K562 (cell line): Measurements from ENCODE around the gene HOXD9. TPM values are rescaled to one million over a fixed set of nuclear protein-coding genes. Genes with fewer than 3 reads are reported as not detected.

Experiments used
- ATAC-seq: fragments of 200-7000 bp; cut with Tn5 transposase; 3 replicates; pipeline ENCODE4 v1.9.1; 2020; ENCODE audit warnings: moderate library complexity
- BruUV-seq: library from RNA; stranded (reverse); fragments of 400-500 nt; replicated peaks from 2 replicates; lab custom pipeline; 2021; lab: Mats Ljungman, UMichigan
- CTCF ChIA-PET: fragments of 300-600 bp; formaldehyde crosslinking; extraction: SDS; loops from one replicate; lab custom pipeline; 2021; ENCODE audit warnings: low intra/inter-chr PET ratio; lab: Yijun Ruan, JAX
- POLR2A ChIA-PET: fragments of 300-600, 350-650 bp; sonication (Branson Sonifier 250); formaldehyde crosslinking; extraction: SDS; loops from one replicate; lab custom pipeline; 2021; ENCODE audit warnings: antibody characterized with exemption, inconsistent platforms; lab: Yijun Ruan, JAX
- DNase-seq, 4 experiments: peaks; one replicate each; pipeline versions ENCODE4 v3.0.0 to v3.0.0-alpha.2; 2011 to 2018; ENCODE audit warnings: low spot score in 3 of 4, mixed read lengths in 3 of 4; ENCODE audit errors: extremely low read depth in 1 of 4
- FAIRE-seq: peaks from 2 replicates; lab custom pipeline; 2011; peaks lifted over from hg19 to GRCh38; lab: Jason Lieb, UNC
- H2AFZ ChIP-seq: 2 replicates; pipeline ENCODE4 v1.6.0; 2011; ENCODE audit warnings: low read depth, low read length, control low read depth, inconsistent platforms
- H3K27ac ChIP-seq: fragments of 200-600 bp; 3 replicates; pipeline ENCODE4 v1.8.0; 2011; ENCODE audit warnings: low read depth, mild to moderate bottlenecking, control low read depth, inconsistent platforms, low read length, moderate library complexity, mixed read lengths; ENCODE audit errors: extremely low read depth
- H3K27me3 ChIP-seq, 2 experiments: fragments of 300-600 bp in 1 of 2; 2 replicates in 1 of 2; 3 replicates in 1 of 2; pipeline versions ENCODE4 v1.6.0 to v1.8.0; 2011; ENCODE audit warnings: inconsistent platforms in 2 of 2, low read length in 2 of 2, mild to moderate bottlenecking in 1 of 2, mixed read lengths in 1 of 2, moderate library complexity in 1 of 2; ENCODE audit not compliant: control insufficient read depth in 2 of 2, insufficient read depth in 2 of 2
- H3K36me3 ChIP-seq: fragments of 300-600 bp; 3 replicates; pipeline ENCODE4 v1.8.0; 2011; ENCODE audit warnings: mild to moderate bottlenecking, low read length, inconsistent platforms; ENCODE audit not compliant: control insufficient read depth, insufficient read depth
- H3K4me1 ChIP-seq, 2 experiments: fragments of 200-600 bp in 1 of 2; replicated peaks in 1 of 2; 2 replicates in 1 of 2; 3 replicates in 1 of 2; pipeline versions ENCODE4 v1.5.1 to v1.8.0; 2011; ENCODE audit warnings: inconsistent platforms in 2 of 2, low read length in 2 of 2, mild to moderate bottlenecking in 1 of 2, mixed read lengths in 1 of 2, moderate library complexity in 1 of 2; ENCODE audit not compliant: control insufficient read depth in 2 of 2, insufficient read depth in 2 of 2
- H3K4me2 ChIP-seq: 2 replicates; pipeline ENCODE4 v1.6.1; 2011; ENCODE audit warnings: low read length, control low read depth, inconsistent platforms, mixed read lengths; ENCODE audit not compliant: insufficient read depth
- H3K4me3 ChIP-seq: fragments of 200-600 bp; sonication (generic), shearing (Covaris generic); 2 replicates; pipeline ENCODE4 v1.5.1; 2016; ENCODE audit warnings: control low read depth, inconsistent platforms
- H3K79me2 ChIP-seq: fragments of 200-600 bp; 3 replicates; pipeline ENCODE4 v1.8.0; 2011; ENCODE audit warnings: low read length, inconsistent platforms; ENCODE audit not compliant: control insufficient read depth, insufficient read depth
- H3K9ac ChIP-seq, 2 experiments: 2 replicates each; pipeline versions ENCODE4 v1.6.0 to v1.6.1; 2011; ENCODE audit warnings: low read depth in 2 of 2, low read length in 2 of 2, control low read depth in 1 of 2, inconsistent platforms in 1 of 2, mild to moderate bottlenecking in 1 of 2, mixed read lengths in 1 of 2; ENCODE audit not compliant: insufficient read depth in 1 of 2
- H3K9me1 ChIP-seq: one replicate; pipeline ENCODE4 v1.6.0; 2011; ENCODE audit warnings: inconsistent platforms, mild to moderate bottlenecking, low read length, moderate library complexity; ENCODE audit not compliant: control insufficient read depth, insufficient read depth
- H3K9me3 ChIP-seq: replicated peaks from 2 replicates; pipeline ENCODE4 v1.5.1; 2011; ENCODE audit warnings: low read depth, low read length, inconsistent platforms; ENCODE audit not compliant: control insufficient read depth, insufficient read depth
- H4K20me1 ChIP-seq: replicated peaks from 2 replicates; pipeline ENCODE4 v1.6.1; 2011; ENCODE audit warnings: low read length, inconsistent platforms, mixed read lengths; ENCODE audit not compliant: control insufficient read depth, insufficient read depth
- EZH2 ChIP-seq: IDR thresholded peaks from 2 replicates; pipeline ENCODE4 v1.6.1; 2012; ENCODE audit warnings: low read depth, mild to moderate bottlenecking, inconsistent platforms, low read length, borderline replicate concordance
- OTX1 ChIP-seq: fragments of 450-650 bp; formaldehyde crosslinking; IDR thresholded peaks from 2 replicates; pipeline ENCODE4 v1.4.0; 2022; ENCODE audit warnings: mild to moderate bottlenecking
- PHB2 ChIP-seq: fragments of 450-650 bp; IDR thresholded peaks from 2 replicates; pipeline ENCODE4 v1.6.1; 2017; ENCODE audit warnings: low read depth
- RAD51 ChIP-seq: fragments of 450-650 bp; IDR thresholded peaks from 2 replicates; pipeline ENCODE4 v1.7.1; 2016; ENCODE audit warnings: low read depth, mild to moderate bottlenecking, borderline replicate concordance
- USF1 ChIP-seq: sonication (generic); formaldehyde crosslinking; IDR thresholded peaks from 2 replicates; pipeline ENCODE4 v1.9.0; 2022; ENCODE audit warnings: mild to moderate bottlenecking, missing genetic modification reagents
- USF2 ChIP-seq: sonication (generic); formaldehyde crosslinking; IDR thresholded peaks from 2 replicates; pipeline ENCODE4 v1.5.0; 2020; ENCODE audit warnings: missing genetic modification reagents
- ZNF778 ChIP-seq: fragments of 450-650 bp; formaldehyde crosslinking; IDR thresholded peaks from 2 replicates; pipeline ENCODE4 v1.4.0; 2020; ENCODE audit warnings: mild to moderate bottlenecking, moderate library complexity
- ZZZ3 ChIP-seq: fragments of 450-650 bp; IDR thresholded peaks from 2 replicates; pipeline ENCODE4 v1.6.1; 2016; ENCODE audit warnings: antibody characterized with exemption, mild to moderate bottlenecking, moderate library complexity
- WGBS: fragments of 100-300 bp; shearing (Covaris generic); methylation state at CpG from one replicate; pipeline ENCODE4 v1.1.6; 2016; ENCODE audit warnings: low coverage, mixed read lengths; ENCODE audit not compliant: insufficient coverage; ENCODE audit errors: missing lambda C conversion rate; 5-methylcytosine and 5-hydroxymethylcytosine counted together
- in situ Hi-C: fragments of 300-500 bp; cut with MboI; formaldehyde crosslinking; loops from 4 replicates; pipeline ENCODE4 v1.15.0; 2018; ENCODE audit warnings: inconsistent platforms, mixed read lengths
- intact Hi-C: fragments of 100-400 bp; cut with micrococcal nuclease; formaldehyde crosslinking; loops from 2 replicates; pipeline ENCODE4 v1.14.2; 2022
- polyA plus RNA-seq, 8 experiments: library from polyadenylated mRNA; depleted of rRNA in 4 of 8; stranded (reverse) in 5 of 8; unstranded in 3 of 8; fragments of >200 nt; fragmentation: Nextera tagmentation in 2 of 8; fragmentation: Illumina TruSeq in 1 of 8; extraction: Ambion mirVana in 2 of 8; extraction: Trizol in 1 of 8; gene quantifications; 2 replicates each; pipeline versions ENCODE4 v1.2.1 to v1.2.3, GENCODE V29; 2011 to 2014; ENCODE audit warnings: inconsistent platforms in 1 of 8, missing spikeins in 1 of 8
- total RNA-seq, 7 experiments: library from RNA; depleted of rRNA in 6 of 7; stranded (reverse); fragments of >200 nt in 6 of 7; fragmentation: Illumina TruSeq in 2 of 7; extraction: Trizol in 2 of 7; gene quantifications; 2 replicates each; pipeline versions ENCODE4 v1.2.1 to v1.2.3, GENCODE V29; 2011 to 2021; ENCODE audit warnings: low replicate concordance in 1 of 7

Gene HOXD9
- total and polyA plus RNA-seq, 9 of the 15 experiments (the other 6 are each of a cell fraction or from before 2014, with no cell fraction given) = not detected

- no peak within 1 kb of the TSS for H3K4me2 ChIP-seq
- CTCF ChIA-PET = no interaction called here
- no peak within 1 kb of the TSS for H3K9ac ChIP-seq
- 4% methylated on average over 49 of the region's 55 CpGs for WGBS
- H3K27me3 ChIP-seq = peaks cover 71 to 78% of the 10 kb centered on the region in 2 experiments
- no TSS peak for BruUV-seq
- intact Hi-C loops (no loop called here), in situ Hi-C loops (no loop called here)
- peaks cover 0 to 10% of the 10 kb centered on the region in 2 experiments; a peak in 1 of 5 replicates for H3K4me1 ChIP-seq
- H4K20me1 ChIP-seq = no peaks in the 10 kb centered on the region
- no peaks in the 10 kb centered on the region for H3K79me2 ChIP-seq
- ATAC-seq = peak; percentile 24; the same call in 1 of the 3 replicates
- H3K36me3 ChIP-seq = no peaks in the 10 kb centered on the region
- H3K27ac ChIP-seq = no peak within 1 kb of the TSS
- peak; percentile 75; the same call in 1 of the 2 replicates for TF ChIP-seq EZH2
- no peak for TF ChIP-seq ZNF778 (CRISPR knock-in tag)
- no peak for TF ChIP-seq ZZZ3
- TF ChIP-seq PHB2 = no peak
- peak; percentile 62; the same call in 1 of the 2 replicates for TF ChIP-seq USF1 (CRISPR knock-in tag)
- peak; percentile 74 for TF ChIP-seq USF2 (CRISPR knock-in tag)
- no peak for TF ChIP-seq OTX1 (CRISPR knock-in tag)
- TF ChIP-seq RAD51 = peak; percentile 41; the same call in 1 of the 2 replicates
- TF ChIP-seq, all 486 proteins: peak for 4
- Histone ChIP-seq H3K4me3 (no peak within 1 kb of the TSS), H2AFZ (no peak within 1 kb of the TSS), H3K9me1 (no peaks in the 10 kb centered on the region), H3K9me3 (no peaks in the 10 kb centered on the region)
- DNase-seq = peak in 2 of 4 experiments; percentile 35 to 48
- POLR2A ChIA-PET = interaction anchor here (0.5 kb wide), 1 partner anchor 19 kb away, joined by 3 read pairs; no protein-coding TSS in a partner anchor
- no peak for FAIRE-seq
Measured at GRCh38 chr2:176151442-176152287, 29.1 kb downstream of the HOXD9 start, which contains the start of gene HOXD4. Gene HOXD4, plus strand, starts transcription at chr2:176151550. Its CDS starts 84 bp downstream, at chr2:176151634.
